Peyer's patch (tissue), 4 donors: ENCODE data around the gene TNFAIP8L2.

Experiments used
- POLR2A ChIP-seq, 2 donors: fragments of 450-650 bp; IDR thresholded peaks; one replicate each; pipeline ENCODE4 v1.5.1; 2017; ENCODE audit warnings: antibody characterized with exemption in 2 of 2, mild to moderate bottlenecking in 2 of 2, moderate library complexity in 2 of 2
- TF ChIP-seq, protein P1 (sequence below), 6 experiments: fragments of 450-650 bp in 4 of 6; fragments of 200-600 bp in 2 of 6; sonication (generic) in 1 of 6; IDR thresholded peaks; one replicate each; pipeline ENCODE4 v1.5.1; 2017 to 2019; ENCODE audit warnings: antibody characterized with exemption in 6 of 6, mild to moderate bottlenecking in 3 of 6, moderate library complexity in 1 of 6

DNA sequence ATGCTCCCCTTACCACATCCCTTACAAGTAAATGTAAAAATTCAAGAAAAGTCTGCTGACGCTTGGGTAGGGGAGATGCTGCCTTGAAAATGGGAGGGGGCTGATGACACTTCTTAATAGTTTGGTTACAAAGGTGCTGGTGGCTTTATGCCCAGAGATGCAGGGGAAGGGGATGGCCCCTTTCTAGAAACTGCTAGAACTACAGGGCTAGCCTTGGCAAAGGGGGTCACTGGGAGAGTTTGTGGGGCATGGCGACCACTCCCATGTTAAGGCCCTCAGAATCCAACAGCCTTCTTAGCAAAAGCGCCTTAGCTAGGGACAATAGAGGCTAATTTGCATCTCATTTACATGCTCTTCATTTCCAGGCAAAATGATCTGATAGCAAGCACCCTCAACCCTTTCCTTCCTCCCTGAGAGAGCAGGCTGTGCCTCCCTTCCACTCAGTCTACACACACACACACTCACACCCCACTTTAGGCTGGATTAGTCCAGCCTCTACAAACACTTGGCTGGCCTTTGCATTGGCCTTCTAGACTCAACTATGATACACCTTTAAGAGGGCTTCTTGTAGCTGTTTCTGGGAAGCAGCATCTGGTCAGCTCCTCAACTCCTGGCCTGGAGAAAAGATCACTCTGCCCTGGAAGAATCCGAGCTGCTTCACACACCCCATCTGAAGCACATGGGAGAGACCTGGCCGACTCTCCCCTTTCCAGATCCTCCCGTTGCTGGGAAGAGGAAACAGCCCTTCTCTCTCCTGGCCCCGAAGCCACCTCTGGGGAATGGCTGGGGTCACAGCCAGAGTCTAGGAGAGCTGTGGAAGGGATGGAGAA lies 11.8 kb upstream of the TNFAIP8L2 start:
- TF ChIP-seq POLR2A (IDR thresholded peaks at IDR 0.05) = no peak
- TF ChIP-seq, protein P1, sequence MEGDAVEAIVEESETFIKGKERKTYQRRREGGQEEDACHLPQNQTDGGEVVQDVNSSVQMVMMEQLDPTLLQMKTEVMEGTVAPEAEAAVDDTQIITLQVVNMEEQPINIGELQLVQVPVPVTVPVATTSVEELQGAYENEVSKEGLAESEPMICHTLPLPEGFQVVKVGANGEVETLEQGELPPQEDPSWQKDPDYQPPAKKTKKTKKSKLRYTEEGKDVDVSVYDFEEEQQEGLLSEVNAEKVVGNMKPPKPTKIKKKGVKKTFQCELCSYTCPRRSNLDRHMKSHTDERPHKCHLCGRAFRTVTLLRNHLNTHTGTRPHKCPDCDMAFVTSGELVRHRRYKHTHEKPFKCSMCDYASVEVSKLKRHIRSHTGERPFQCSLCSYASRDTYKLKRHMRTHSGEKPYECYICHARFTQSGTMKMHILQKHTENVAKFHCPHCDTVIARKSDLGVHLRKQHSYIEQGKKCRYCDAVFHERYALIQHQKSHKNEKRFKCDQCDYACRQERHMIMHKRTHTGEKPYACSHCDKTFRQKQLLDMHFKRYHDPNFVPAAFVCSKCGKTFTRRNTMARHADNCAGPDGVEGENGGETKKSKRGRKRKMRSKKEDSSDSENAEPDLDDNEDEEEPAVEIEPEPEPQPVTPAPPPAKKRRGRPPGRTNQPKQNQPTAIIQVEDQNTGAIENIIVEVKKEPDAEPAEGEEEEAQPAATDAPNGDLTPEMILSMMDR (IDR thresholded peaks at IDR 0.05) = no peak
